OCI-LY1 (cell line): ENCODE data around the gene FHIT.

ENCODE experiments used
- H2AFZ ChIP-seq: fragments of 200-600 bp; sonication (generic), shearing (Covaris generic); 2 replicates; pipeline ENCODE4 v1.6.0; 2014; ENCODE audit warnings: antibody characterized with exemption, mild to moderate bottlenecking, low read length
- H3F3A ChIP-seq: fragments of 200-600 bp; sonication (generic), shearing (Covaris generic); 2 replicates; pipeline ENCODE4 v1.6.0; 2014; ENCODE audit warnings: mild to moderate bottlenecking, antibody characterized with exemption, low read length, moderate library complexity; ENCODE audit not compliant: insufficient read depth
- H3K27ac ChIP-seq: fragments of 200-600 bp; sonication (generic); 2 replicates; pipeline ENCODE4 v1.5.1; 2014; ENCODE audit warnings: low read length, mixed run types, mild to moderate bottlenecking, low read depth; ENCODE audit not compliant: poor library complexity, severe bottlenecking
- H3K27me3 ChIP-seq: fragments of 200-600 bp; sonication (generic); 2 replicates; pipeline ENCODE4 v1.6.0; 2014; ENCODE audit warnings: antibody characterized with exemption, mild to moderate bottlenecking, low read length, moderate library complexity; ENCODE audit not compliant: insufficient read depth
- H3K36me3 ChIP-seq: fragments of 200-600 bp; sonication (generic); 2 replicates; pipeline ENCODE4 v1.6.1; 2014; ENCODE audit warnings: mild to moderate bottlenecking, antibody characterized with exemption, low read length, moderate library complexity, mixed read lengths; ENCODE audit not compliant: insufficient read depth
- H3K4me1 ChIP-seq: fragments of 200-600 bp; sonication (generic); 2 replicates; pipeline ENCODE4 v1.5.1; 2014; ENCODE audit warnings: mild to moderate bottlenecking, low read length, moderate library complexity; ENCODE audit not compliant: insufficient read depth, severe bottlenecking
- H3K4me2 ChIP-seq: fragments of 200-600 bp; sonication (generic), shearing (Covaris generic); 2 replicates; pipeline ENCODE4 v1.6.1; 2014; ENCODE audit warnings: low read length
- H3K4me3 ChIP-seq: fragments of 200-600 bp; sonication (generic); 2 replicates; pipeline ENCODE4 v1.5.1; 2014; ENCODE audit warnings: low read length, low read depth, mild to moderate bottlenecking, mixed read lengths; ENCODE audit not compliant: poor library complexity, severe bottlenecking
- H3K79me2 ChIP-seq: fragments of 200-600 bp; shearing (Covaris generic); 2 replicates; pipeline ENCODE4 v1.6.1; 2016; ENCODE audit warnings: mixed run types, low read length, mixed read lengths; ENCODE audit not compliant: insufficient read depth
- H3K9ac ChIP-seq: fragments of 200-600 bp; sonication (generic), shearing (Covaris generic); 2 replicates; pipeline ENCODE4 v1.6.1; 2014; ENCODE audit warnings: mild to moderate bottlenecking, low read length, mixed read lengths
- H3K9me2 ChIP-seq: fragments of 200-600 bp; sonication (generic), shearing (Covaris generic); 2 replicates; pipeline ENCODE4 v1.6.1; 2014; ENCODE audit warnings: low read depth, mild to moderate bottlenecking, low read length, mixed read lengths
- H3K9me3 ChIP-seq: fragments of 200-600 bp; shearing (Covaris generic); 2 replicates; pipeline ENCODE4 v1.6.1; 2014; ENCODE audit warnings: low read length, mixed read lengths
- H4K20me1 ChIP-seq: fragments of 200-600 bp; sonication (generic), shearing (Covaris generic); 2 replicates; pipeline ENCODE4 v1.6.0; 2016; ENCODE audit warnings: mild to moderate bottlenecking, low read length; ENCODE audit not compliant: insufficient read depth
- EZH2 ChIP-seq: fragments of 200-600 bp; sonication (generic), shearing (Covaris generic); IDR thresholded peaks from 2 replicates; pipeline ENCODE4 v1.8.0; 2017; ENCODE audit warnings: borderline replicate concordance, mixed run types, mild to moderate bottlenecking, antibody characterized with exemption, low read length, moderate library complexity, mixed read lengths
- TF ChIP-seq, protein P1 (sequence below): fragments of 200-600 bp; sonication (generic), shearing (Covaris generic); IDR thresholded peaks from 2 replicates; pipeline ENCODE4 v1.5.1; 2017; ENCODE audit warnings: mild to moderate bottlenecking, antibody characterized with exemption, low read length, moderate library complexity, mixed read lengths

The FHIT gene

DNA sequence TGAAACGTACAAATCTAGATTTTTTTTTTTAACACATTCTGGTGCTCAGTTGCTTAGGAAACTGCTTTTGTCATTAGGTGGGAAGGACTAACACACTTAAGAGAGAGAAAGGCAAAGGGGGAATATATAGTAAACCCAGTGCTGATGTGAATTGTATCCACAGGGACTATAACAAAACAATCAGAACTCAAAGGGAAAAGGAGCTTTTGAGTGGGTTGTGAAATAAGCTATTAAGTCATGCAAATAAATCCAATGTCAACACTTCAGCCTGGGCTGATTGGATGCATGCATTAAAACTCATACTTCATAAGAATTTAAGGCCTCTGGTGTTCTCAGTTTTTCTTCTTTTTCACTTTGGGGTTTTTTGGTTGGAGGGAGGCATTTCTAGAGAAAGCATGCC is 628.9 kb downstream of the FHIT start:
- Histone ChIP-seq H2AFZ (no peak overlapping the region), H3K27ac (no peak overlapping the region), H3K9me3 (no peaks in the 10 kb centered on the region), H3K9me2 (no peaks in the 10 kb centered on the region), H3K79me2 (no peaks in the 10 kb centered on the region), H3K9ac (no peak overlapping the region), H3K4me1 (no peaks in the 10 kb centered on the region), H3F3A (no peaks in the 10 kb centered on the region), H4K20me1 (no peaks in the 10 kb centered on the region), H3K27me3 (no peaks in the 10 kb centered on the region), H3K4me2 (no peak overlapping the region), H3K4me3 (no peak overlapping the region), H3K36me3 (no peaks in the 10 kb centered on the region)
- no peak for TF ChIP-seq EZH2
- TF ChIP-seq, protein P1, sequence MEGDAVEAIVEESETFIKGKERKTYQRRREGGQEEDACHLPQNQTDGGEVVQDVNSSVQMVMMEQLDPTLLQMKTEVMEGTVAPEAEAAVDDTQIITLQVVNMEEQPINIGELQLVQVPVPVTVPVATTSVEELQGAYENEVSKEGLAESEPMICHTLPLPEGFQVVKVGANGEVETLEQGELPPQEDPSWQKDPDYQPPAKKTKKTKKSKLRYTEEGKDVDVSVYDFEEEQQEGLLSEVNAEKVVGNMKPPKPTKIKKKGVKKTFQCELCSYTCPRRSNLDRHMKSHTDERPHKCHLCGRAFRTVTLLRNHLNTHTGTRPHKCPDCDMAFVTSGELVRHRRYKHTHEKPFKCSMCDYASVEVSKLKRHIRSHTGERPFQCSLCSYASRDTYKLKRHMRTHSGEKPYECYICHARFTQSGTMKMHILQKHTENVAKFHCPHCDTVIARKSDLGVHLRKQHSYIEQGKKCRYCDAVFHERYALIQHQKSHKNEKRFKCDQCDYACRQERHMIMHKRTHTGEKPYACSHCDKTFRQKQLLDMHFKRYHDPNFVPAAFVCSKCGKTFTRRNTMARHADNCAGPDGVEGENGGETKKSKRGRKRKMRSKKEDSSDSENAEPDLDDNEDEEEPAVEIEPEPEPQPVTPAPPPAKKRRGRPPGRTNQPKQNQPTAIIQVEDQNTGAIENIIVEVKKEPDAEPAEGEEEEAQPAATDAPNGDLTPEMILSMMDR = no peak

DNA sequence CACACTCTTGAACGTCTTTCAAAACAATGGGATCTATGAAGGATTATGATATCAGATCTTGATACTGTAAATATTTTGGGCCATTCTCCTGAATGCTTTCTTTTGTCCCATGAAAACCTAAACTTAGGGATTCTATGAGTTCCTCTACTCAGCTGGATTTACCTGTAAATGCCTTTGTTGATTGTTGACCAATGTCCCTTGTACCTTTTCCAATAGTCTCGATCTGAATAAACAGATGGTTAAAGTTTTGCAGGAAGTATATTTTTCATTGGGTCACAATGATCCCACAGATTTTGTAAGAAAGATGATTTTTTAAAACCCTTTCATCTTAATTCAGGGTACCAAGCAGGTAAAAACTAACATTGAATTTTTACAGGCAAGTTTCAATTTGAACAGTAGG is 634.1 kb downstream of the FHIT start:
- Histone ChIP-seq H3F3A (no peaks in the 10 kb centered on the region), H3K4me1 (no peaks in the 10 kb centered on the region), H3K4me3 (no peak overlapping the region), H3K9me2 (no peaks in the 10 kb centered on the region), H3K36me3 (no peaks in the 10 kb centered on the region; the same call in 1 of the 2 replicates), H3K27ac (no peak overlapping the region), H4K20me1 (no peaks in the 10 kb centered on the region), H3K4me2 (no peak overlapping the region), H3K79me2 (no peaks in the 10 kb centered on the region), H2AFZ (no peak overlapping the region), H3K27me3 (no peaks in the 10 kb centered on the region), H3K9ac (no peak overlapping the region), H3K9me3 (no peaks in the 10 kb centered on the region)
- TF ChIP-seq, protein P1 = no peak
- no peak for TF ChIP-seq EZH2

DNA sequence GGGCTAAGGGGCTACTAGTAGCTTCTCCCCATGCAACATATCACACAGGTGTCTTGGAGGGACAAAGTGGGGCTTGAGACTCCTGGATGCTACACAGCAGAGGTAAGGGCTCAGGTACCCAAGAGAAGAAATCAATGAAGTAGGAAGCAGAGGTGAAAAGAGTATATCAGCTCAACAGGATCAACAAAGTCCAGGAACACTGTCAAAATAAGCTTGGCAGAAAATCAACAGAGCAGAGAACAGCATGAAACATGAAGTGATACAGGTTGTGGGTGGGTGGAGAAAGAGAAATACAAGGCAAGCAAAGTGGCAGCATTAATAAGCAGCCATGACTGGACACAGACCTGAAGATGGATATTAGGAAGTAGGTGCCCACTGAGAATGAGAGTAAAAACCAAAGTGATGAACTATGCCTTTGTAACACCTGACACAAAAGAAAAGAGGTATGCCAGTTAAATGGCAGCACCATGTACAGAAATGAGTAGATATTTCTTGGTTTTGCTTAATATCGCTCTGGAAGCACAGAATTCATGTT is 637.4 kb downstream of the FHIT start:
- no peak for TF ChIP-seq EZH2
- TF ChIP-seq, protein P1 = no peak
- H3K4me1 ChIP-seq = no peaks in the 10 kb centered on the region
- no peaks in the 10 kb centered on the region for H3K9me2 ChIP-seq

More for the DNA sequence above, 637.4 kb downstream of the FHIT start:
- H3K4me2 ChIP-seq = no peak overlapping the region
- no peaks in the 10 kb centered on the region; the same call in 1 of the 2 replicates for H3K36me3 ChIP-seq
- H3K79me2 ChIP-seq = no peaks in the 10 kb centered on the region
- H2AFZ ChIP-seq = no peak overlapping the region
- no peaks in the 10 kb centered on the region for H3K27me3 ChIP-seq
- H4K20me1 ChIP-seq = no peaks in the 10 kb centered on the region
- no peaks in the 10 kb centered on the region for H3K9me3 ChIP-seq
- no peak overlapping the region for H3K27ac ChIP-seq
- H3K9ac ChIP-seq = no peak overlapping the region
- H3K4me3 ChIP-seq = no peak overlapping the region
- H3F3A ChIP-seq = no peaks in the 10 kb centered on the region
